ENCODE results near the gene ZNF367.
"Not testable (repeated sequence)": the region's sequence is repeated elsewhere in the genome, so short reads cannot be mapped to it uniquely, and the experiment has no call there.

Gene ZNF367

GRCh38 chr9:96399325-96399633 is 18.9 kb downstream of the ZNF367 start:
- DNase-seq, result no peak

- DNase-seq, result no peak
Measured at GRCh38 chr9:96398582-96399324, 19.4 kb downstream of the ZNF367 start.

DNA sequence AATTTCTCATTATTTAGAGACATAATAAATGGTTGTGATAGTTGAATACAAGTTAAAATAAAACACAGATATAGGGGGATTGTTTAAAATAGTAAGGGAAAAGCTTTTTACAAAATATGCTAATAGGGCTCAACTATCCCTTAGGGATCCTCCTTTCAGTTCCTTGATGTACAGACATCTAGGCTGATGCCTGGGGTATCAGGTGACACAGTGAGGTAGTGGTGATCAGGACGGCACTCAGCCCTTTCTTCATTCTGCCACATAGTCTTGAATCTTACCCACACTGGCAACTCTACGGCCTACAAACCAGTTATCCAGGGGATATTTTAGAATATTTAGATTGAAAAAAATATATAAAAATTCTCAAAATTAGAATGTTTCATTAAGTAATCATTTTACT is 22.2 kb downstream of the ZNF367 start:
- no peak for DNase-seq

DNA sequence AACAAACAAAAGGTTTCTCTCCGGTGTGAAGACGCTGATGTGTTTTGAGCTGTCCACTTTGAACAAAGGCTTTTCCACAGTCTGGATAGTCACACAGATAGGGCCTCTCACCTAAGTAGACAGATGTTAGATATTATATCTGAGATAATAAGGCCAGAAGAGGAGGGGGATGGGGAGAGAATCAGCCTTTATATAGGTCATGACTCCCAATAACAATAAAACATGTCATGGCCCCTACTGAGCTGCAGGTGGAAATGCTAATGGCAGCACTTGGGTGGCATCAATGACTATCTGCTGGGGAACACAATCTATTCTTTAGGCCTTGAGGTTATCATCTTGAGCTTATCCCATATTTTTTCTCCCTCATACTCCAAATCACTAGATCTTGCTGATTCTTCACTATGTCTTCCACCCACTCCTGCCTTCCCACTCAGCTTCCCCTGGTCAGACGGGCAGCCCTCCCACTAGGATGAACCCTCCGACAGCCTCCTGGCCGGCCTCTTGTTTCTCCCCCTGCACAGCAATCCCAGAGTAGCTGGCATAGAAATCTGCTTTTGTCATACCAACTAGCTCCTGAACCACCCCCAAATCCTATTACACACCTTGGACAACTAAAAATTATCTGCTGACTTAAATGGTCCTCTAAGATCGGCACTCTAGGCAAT is 23.2 kb downstream of the ZNF367 start:
- DNase-seq, result no peak

DNA sequence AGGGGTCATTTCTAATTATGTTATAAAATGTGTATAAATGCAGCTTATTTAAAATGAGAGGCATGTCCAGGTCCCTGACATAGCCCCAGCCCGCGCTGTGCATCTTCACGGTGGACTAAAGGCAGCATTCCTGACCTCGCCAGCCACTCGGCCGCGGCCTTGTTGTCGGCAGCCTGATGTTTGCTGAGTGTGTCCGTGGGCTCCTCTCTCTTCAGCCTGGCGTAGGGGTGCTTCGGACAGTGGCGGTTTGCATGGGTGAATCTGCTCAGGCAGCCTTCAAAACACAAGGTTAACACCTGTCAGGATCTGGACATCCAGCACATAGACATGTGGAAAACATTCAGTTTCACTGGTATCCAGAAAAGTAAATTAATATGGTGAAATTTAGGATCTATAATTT is 25.9 kb downstream of the ZNF367 start:
- DNase-seq, result no peak

DNA sequence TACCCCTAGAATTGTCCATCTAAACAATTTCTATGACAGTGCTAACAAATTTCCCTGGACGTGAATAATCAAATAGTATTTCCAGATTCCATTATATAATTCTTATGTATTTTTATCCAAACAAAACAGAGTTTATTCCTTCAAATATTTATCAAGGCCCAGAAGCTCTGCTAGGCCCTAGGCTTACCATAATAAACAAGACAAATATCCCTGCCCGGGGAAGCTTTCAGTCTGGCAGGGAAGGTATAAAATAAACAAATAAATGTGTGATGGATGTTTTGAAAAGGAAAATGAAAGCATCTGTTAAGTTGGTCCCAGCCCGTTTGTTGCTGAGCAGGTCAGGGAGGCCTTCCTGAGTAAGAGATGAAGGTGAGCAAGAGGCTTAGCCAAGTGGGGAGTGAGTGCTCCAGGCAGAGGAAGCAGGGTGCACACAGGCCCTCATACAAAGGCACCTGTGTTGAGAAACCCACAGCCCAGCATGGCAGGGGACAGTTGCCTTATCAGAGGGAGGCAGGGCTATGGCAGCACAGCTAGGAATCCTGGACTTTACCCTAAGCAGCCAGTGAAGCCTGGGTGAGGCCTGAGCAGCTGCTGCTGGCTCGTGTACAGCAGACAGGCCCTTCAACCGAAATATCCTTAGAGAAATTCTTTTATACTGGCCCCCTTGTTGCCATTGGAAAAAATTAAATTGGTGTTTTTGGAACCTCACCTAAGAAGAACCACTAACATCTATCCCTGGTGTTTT is 27.0 kb downstream of the ZNF367 start:
- no peak for DNase-seq

GRCh38 chr9:96388144-96388543 is 30.0 kb downstream of the ZNF367 start:
- DNase-seq, result no peak

- DNase-seq, result no peak
Measured at GRCh38 chr9:96386157-96386556, 32.0 kb downstream of the ZNF367 start.

DNA sequence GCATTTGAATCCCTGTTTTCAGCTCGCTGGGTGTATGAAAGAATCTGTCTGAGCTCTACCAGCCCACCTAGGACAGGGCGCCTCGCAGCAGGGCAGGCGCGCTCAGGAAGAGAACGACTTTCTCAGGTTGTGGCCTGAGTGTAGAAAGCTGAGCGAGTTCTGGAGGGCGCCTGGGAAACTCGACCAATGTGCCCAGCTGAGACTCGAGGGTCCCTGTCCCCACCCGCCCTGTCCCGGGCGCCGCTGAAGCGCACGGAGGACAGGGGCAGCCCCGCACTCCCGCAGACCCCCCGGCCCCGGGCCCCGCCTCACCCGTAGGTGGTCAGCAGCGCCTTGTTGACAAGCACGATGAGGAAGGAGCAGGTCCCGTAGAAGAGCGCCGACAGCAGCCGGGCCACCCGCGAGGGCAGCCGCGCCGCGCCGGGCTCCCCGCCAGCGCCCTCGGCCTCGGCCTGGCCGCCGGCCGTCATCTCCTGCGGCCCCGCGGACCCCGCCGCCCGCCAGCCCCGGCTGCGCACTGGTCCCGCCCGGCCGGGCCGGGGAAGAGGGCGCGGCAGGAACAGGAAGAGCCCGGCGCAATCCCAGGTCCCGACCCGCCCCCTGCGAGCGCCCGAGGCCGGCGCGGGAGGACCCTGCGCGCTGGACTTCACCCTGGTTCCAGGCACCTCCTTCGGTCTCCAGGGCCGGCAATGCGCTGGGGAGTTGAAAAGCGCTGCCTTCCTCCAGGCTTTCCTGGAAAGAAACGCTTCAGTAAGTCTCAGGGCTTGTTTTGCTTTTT is 34.8 kb downstream of the ZNF367 start, which contains the start of gene SLC35D2:
SLC35D2 (minus strand) TSS at position 547 of the 778 bp plus-strand sequence; CDS start at position 470, 77 bp downstream.
- DNase-seq, result no peak

DNA sequence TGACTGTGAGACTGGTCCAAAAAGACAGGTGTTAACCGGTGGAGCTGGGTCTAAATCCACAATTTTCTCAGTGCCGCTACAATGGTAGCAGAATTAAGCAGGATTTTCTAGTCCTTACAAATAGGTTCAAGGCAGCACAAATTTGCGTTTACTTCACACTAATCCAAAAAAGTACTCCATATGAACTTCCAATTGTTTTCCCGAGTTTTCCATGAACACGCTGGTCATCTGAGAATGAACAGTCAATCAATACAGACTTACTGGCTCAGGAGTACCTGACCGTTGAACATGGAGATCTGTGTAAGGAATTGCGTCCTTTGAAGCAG is 35.4 kb downstream of the ZNF367 start:
- DNase-seq, result no peak

GRCh38 chr9:96382175-96382574 is 36.0 kb downstream of the ZNF367 start:
- no peak for DNase-seq

GRCh38 chr9:96381696-96382095 is 36.5 kb downstream of the ZNF367 start:
- no peak for DNase-seq

DNA sequence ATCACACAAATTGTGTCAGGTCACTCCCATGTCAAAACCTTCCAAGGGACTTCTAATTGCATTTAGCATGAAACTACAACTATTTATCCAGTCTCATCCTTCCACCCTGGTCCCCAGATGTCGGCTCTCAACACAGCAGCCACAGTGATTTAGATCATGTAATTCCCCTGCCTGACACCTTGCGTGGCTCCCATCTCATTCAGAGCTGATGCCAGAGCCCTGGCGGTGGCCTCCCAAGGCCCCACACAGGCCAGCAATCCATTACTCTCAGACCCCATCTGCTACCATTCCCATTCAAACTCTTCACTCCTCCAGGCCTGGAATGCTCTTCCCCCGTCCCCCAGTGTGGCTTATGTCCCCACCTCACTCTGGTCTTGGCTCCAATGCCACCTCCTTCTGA is 37.0 kb downstream of the ZNF367 start:
- DNase-seq, result no peak

- DNase-seq, result no peak
Measured at GRCh38 chr9:96379461-96379860, 38.7 kb downstream of the ZNF367 start.

GRCh38 chr9:96378187-96378586 is 40.0 kb downstream of the ZNF367 start:
- no peak for DNase-seq

DNA sequence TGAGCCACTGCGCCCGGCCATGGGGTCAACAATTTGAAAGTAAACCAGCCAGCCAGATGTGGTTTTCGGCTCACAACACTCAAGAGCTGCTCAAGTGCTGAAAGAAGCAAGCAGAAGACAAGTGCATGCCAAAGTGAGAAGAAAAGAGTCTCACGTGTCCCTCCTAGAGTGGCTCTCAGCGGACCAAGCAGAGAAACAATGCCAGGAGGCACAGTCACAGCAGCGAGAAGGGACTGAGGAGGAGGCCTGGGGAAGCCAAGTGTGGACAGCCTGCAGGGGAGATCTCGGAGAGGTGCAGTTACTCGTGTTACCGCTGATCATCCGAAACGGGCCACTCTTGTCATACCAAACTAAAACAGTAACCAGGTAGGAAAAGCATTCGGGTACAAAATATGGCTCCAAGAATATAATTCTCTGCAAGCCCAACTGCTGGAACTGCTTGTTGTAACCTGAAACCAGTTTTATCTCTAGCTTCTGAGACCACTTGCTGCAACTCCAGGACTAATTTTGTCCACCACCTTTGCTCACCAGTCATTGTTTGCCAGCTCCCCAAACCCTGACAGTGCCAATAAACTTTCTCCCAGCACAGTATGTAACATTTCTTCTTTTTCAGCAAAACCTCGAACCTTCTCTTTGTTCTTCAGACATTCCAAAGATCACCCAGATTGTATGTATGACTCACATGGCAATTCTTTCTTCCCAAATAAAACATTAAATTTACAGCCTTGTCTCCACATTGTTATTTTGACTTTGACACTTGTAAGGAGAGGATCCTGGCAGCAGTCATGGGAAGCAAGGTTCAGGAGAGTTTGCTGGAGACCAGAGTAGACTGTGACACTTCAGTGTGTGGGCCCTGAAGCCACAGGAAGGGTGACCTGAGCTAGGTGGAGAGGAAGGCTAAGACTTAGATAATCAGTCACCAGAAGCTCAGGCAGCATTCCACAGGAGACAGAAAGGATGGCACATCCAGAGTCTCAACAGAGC is 41.0 kb downstream of the ZNF367 start:
- DNase-seq, result no peak

- not testable (repeated sequence) for DNase-seq
Measured at GRCh38 chr9:96375507-96375906, 42.7 kb downstream of the ZNF367 start.

- no peak for DNase-seq
Measured at GRCh38 chr9:96367943-96368342, 50.2 kb downstream of the ZNF367 start.

DNA sequence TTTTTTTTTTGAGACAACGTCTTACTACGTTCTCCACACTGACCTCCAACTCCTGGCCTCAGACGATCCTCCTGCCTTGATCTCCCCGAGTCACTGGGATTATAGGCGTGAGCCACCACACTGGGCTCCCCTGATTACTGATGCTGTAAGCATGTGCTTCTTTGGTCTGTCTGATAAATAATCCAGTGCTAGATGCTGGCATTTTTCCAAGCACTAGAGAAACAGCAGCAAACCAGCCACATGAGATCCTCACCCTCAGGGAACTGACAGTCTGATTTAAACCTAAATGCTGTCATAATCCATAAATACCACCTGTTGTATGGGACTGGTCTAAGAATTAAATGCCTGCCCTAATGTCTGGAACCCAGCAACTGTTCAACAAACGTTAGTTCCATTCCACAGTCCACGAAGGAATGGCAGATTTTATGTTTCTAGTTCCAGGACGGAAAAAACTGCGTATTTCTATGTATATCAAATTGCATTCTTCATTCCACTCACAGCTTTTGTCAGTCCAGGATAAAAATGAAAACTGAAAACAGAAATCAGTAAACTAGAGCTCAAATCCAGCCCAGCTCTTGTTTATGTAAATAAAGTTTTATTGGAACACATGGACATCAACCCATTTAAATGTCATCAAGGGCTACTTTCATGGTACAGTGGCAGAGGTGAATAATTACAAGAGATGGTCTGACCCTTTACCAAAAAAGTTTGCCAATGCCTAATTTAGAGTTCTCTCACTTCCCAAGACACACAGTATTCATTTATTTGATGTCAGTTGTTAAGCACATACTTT is 54.8 kb downstream of the ZNF367 start:
- no peak for DNase-seq

DNA sequence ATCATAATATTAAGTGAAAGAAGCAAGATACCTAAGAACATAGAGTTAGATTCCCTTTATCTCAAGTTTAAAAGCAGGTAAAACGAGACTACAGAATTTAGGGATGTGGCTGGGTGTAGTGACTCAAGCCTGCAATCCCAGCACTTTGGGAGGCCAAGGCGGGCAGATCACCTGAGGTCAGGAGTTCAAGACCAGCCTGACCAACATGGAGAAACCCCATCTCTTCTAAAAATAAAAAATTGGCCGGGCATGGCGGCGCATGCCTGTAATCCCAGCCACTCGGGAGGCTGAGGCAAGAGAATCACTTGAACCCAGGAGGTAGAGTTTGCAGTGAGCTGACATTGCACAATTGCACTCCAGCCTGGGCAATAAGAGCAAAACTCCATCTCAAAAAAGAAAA is 56.1 kb downstream of the ZNF367 start:
- not testable (repeated sequence) for DNase-seq

DNA sequence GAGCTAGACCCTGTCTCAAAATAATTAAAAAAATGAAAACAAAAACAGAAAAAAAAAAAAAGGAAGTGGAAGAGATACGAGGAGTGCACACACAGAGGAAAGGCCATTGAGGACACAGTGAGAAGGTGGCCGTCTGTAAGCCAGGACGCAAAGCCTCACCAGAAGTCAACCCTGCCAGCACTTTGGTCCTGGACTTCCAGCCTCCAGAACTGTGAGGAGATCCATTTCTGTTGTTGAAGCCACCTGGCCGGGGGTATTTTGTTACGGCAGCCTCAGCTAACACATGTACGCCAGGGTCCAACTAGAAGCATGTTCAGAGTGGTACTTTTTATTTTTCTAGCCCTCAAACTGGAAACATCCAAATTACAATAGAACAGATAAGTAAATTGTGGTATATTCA is 56.5 kb downstream of the ZNF367 start:
- DNase-seq, result no peak
